DOHH2 (cell line): ENCODE measurements around the gene ZNF536.

Experiments used
- EZH2phosphoT487 ChIP-seq: fragments of 200-600 bp; sonication (generic); IDR thresholded peaks from 2 replicates; pipeline ENCODE4 v1.6.1; 2017; ENCODE audit warnings: borderline replicate concordance, mild to moderate bottlenecking, antibody characterized with exemption, low read length, moderate library complexity, mixed read lengths
- TF ChIP-seq, protein P1 (sequence below): fragments of 200-600 bp; sonication (generic); IDR thresholded peaks from one replicate; pipeline ENCODE4 v1.5.1; 2014; ENCODE audit warnings: antibody characterized with exemption, mild to moderate bottlenecking, low read depth, low read length; ENCODE audit not compliant: poor library complexity, severe bottlenecking

DNA sequence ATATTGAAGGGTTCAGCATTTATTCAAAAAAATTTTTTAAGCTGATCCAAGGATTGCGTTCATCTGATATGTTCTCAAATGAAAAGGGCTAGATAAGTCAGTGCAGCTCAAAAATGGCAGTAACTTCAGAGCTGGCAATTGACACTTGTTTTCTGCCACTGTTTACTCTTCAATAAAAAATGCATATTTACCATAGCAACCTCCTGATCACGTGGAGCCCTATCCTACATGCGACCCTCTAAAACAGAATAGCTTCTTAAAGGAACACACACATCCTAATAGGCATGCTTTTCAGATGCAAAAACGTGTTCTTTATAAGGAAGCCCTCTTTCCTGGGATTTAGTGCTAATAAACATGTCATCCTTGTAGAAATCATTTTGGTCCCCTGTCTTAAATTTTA, 150.2 kb downstream of the ZNF536 start:
- TF ChIP-seq, protein P1, sequence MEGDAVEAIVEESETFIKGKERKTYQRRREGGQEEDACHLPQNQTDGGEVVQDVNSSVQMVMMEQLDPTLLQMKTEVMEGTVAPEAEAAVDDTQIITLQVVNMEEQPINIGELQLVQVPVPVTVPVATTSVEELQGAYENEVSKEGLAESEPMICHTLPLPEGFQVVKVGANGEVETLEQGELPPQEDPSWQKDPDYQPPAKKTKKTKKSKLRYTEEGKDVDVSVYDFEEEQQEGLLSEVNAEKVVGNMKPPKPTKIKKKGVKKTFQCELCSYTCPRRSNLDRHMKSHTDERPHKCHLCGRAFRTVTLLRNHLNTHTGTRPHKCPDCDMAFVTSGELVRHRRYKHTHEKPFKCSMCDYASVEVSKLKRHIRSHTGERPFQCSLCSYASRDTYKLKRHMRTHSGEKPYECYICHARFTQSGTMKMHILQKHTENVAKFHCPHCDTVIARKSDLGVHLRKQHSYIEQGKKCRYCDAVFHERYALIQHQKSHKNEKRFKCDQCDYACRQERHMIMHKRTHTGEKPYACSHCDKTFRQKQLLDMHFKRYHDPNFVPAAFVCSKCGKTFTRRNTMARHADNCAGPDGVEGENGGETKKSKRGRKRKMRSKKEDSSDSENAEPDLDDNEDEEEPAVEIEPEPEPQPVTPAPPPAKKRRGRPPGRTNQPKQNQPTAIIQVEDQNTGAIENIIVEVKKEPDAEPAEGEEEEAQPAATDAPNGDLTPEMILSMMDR: no peak
- TF ChIP-seq EZH2phosphoT487: no peak
